NCI-H2029 treated with DMSO at 0.1 percent for 48 hours (cell line): Measurements from ENCODE around the gene DIS3L.
"Not testable (repeated sequence)": the region's sequence is repeated elsewhere in the genome, so short reads cannot be mapped to it uniquely, and the experiment has no call there.

Experiments
- DNase-seq: peaks from one replicate; lab custom pipeline; 2025; lab: John Stamatoyannopoulos, UW

Gene DIS3L

DNA sequence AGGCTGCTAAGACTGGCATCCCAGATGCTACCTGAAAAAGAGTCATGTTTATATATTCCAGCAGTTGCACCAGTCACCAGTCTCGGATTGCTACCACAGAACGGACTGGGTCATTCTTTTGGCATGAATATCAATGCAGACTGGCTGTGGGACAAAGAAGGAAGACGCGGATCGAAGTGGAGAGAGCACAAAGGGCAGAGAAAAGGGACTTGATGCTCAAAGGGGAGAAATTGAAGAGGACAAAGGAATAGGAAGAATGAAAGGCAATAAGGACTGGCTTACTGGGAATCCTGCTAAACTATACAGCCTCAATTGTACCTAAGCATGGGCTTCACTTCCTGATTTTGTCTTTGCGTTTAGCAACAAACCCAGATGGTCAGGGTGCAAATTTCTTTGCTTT, 15.3 kb upstream of the DIS3L start:
- DNase-seq: no peak

GRCh38 chr15:66278671-66279070, 14.7 kb upstream of the DIS3L start:
- DNase-seq: no peak

DNA sequence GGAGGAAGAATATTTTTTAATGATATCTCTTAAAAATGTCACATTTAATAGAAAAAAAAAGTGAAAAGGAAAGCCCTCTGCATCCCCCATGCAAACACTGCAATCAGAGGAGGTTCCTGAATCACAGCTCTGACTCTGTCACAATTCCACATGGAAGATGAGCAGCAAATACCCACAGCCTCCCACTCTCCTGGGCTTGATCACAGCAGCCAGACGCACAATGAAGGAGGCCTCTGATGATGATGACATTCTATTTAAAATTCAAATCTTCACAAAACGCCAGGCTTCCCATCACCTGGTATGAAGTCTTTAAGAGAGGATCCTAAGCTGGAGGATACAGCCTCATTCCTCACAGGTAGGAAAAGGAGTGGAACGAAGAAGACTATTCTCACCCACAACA, 9.1 kb upstream of the DIS3L start:
- no peak for DNase-seq

- no peak for DNase-seq
These were observed 7.7 kb upstream of the DIS3L start for GRCh38 chr15:66285533-66286280.

- DNase-seq: no peak
These were observed 5.8 kb upstream of the DIS3L start for GRCh38 chr15:66287461-66288057.

GRCh38 chr15:66288093-66288492, 5.3 kb upstream of the DIS3L start:
- DNase-seq: no peak

- DNase-seq: no peak
These were observed 4.7 kb upstream of the DIS3L start for GRCh38 chr15:66288551-66289185.

DNA sequence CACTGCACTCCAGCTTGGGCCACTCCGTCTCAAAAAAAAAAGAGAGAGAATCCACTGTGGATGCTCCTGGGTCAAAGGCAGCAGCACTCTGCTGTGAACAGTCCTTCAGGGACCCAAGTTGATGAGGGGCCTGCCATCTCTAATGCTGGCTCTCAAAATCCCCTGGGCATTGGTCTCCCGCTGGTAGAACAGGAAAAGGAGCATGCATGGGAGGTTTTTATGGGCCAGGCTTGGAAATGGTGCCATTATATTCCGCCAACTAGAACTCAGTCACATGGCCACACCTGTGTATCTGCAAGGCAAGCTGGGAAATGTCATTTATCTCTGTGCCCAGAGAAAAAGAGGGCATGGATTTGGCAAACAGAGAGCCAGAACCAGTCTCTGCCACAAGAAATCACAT, 3.4 kb upstream of the DIS3L start:
- no peak for DNase-seq

- no peak for DNase-seq
These were observed 2.9 kb upstream of the DIS3L start for GRCh38 chr15:66290518-66290917.

GRCh38 chr15:66291816-66292570, 1.4 kb upstream of the DIS3L start:
- no peak for DNase-seq

DNA sequence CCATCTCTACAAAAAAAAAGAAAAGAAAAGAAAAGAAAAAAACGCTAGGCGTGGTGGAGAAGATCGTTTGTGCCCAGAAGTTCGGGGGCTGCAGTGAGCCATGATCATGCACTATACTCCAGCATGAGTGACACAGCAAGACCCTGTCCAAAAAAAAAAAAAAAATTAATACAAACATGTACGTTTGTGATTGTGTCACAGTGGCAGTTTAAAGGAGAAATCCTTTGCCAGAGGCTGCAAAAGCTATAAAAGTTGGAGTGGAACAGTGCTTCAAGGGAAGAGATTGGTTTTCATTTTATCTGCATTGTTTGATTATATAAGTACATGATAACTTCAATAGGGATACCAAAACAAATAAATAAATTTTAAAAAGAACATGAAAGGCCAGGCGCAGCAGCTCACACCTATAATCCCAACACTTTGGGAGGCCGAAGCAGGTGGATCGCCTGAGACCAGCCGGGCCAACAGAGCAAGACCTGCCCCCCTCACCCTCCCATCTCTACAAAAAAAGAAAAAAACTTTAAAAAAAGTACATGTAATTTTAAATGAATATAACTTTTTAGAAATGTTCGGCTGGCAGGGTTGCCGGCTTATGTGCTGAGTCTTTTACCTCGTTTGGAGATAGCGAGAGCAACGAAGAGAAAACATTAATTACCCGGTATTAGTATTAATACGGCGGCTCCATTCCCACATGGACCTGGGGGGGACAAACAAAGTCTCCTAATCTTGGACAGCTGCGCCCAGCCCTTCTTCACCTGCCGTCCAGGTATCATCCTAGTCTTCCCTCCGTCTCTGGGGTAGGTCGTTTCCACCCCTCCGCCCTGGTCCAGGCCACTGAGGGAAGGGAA, 573 bp upstream of the DIS3L start:
- DNase-seq: no peak

GRCh38 chr15:66294157-66294931, 976 bp downstream of the DIS3L start:
- no peak for DNase-seq

GRCh38 chr15:66294932-66295235, 1.5 kb downstream of the DIS3L start:
- DNase-seq: no peak

- DNase-seq: no peak
These were observed 2.8 kb downstream of the DIS3L start for GRCh38 chr15:66296186-66296585.

DNA sequence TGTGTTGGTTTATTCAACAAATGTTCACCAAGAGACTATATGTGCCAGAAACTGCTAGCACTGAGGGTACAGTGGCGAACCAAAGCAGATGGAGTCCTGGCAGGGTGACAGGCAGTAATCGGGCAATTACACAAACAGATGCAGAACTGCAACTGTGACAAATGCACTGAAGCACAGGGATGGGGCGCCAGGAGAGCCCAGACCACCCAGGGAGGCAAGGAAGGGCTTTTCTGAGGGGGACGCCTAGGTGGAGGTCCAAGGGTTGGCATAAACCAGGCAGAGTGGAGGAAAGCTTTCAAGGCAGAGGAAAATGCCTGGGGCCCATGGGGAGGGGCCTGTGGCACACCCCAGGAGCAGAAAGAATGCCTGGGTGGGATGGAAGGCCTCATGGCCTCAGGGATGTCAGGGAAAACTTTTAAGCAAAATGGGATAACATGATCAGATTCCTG, 5.5 kb downstream of the DIS3L start:
- no peak for DNase-seq

DNA sequence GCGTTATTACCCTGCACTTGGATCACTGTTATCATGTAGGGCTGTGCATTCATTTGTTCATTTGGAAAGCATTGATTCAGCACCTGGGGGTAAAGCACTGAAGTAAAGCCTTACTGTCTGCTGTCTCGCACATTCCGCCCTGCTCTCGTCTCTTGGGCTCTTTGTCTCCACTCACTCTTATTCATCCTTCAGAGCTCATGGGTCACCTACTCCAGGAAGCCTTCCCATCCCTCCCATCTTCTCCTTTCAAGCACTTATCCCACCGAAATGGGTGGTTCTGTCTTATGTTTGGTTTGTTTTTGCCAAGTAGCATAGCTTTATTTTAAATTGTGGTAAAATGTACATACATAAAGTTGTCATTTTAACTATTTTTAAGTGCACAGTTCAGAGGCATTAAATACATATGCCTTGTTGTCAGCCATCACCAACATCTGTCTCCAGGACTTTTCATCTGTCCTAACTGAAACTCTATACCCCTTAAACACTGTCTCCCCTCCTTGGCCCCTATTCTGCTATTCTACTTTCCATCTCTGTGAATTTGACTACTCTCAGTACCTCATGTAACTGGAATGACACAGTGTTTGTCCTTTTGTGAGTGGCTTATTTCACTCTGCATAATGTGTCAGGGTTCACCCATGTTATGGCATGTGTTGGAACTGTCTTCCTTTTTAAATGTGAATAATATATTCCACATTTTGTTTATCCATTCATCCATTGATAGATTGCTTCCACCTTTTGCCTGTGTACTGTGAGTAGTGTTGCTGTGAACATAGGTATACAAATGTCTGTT, 9.3 kb downstream of the DIS3L start:
- no peak for DNase-seq

- not testable (repeated sequence) for DNase-seq
These were observed 11.1 kb downstream of the DIS3L start for GRCh38 chr15:66304425-66304824.

DNA sequence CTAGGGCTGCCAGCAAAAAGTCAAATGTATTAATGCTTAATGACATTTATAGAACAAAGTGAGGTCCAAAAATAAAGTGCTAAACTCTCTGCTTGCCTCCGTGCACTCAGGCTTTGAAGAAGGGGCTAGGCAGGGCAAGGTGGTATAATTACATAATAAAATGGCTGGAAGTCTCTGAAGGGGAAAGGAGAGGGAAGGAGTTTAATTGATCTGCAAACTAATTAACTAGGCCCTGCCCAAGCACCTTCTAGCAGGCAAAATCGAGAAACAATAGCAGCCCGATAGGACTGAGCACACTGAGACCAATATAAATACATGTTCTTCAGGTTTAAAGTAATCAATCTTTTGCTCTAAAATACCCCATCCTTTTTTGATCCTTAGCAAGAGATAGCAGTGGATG, 13.0 kb downstream of the DIS3L start:
- no peak for DNase-seq

DNA sequence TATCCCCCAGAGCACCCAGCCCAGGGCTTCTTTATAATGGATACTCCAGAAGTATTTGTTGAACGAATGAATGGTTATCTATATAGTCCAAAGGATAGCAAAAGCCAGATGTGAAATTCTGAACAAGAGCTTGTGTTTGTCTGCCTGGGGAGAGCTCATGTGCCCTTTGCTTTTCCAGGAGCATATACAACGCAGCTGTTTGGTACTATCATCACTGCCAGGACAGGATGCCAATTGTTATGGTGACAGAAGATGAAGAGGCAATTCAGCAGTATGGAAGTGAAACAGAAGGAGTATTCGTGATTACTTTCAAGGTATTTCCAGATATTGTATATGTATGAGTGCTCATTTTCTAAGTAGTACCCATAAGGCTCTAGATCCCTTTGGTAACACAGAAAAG, 15.2 kb downstream of the DIS3L start:
- no peak for DNase-seq

- DNase-seq: no peak
These were observed 16.5 kb downstream of the DIS3L start for GRCh38 chr15:66309828-66310227.
